Activated T-cell treated with anti-CD3 and anti-CD28 coated beads, Interleukin-2, amount 50 U/mL, for 72 hours (primary cell): Measurements from ENCODE around the gene FGA. TPM values are rescaled to one million over a fixed set of nuclear protein-coding genes. Genes with fewer than 3 reads are reported as not detected.
"Not testable (repeated sequence)": the region's sequence is repeated elsewhere in the genome, so short reads cannot be mapped to it uniquely, and the experiment has no call there.

Source experiments
- ATAC-seq, 2 donors: fragments of 150-1000 bp; cut with Tn5 transposase; replicated peaks in 1 of 2; 2 replicates each; pipeline ENCODE4 v1.10.0; 2021; ENCODE audit warnings: moderate library complexity in 2 of 2, mild to moderate bottlenecking in 1 of 2
- DNase-seq, 2 donors: peaks; one replicate each; pipeline ENCODE4 v3.0.0; 2021 to 2022; ENCODE audit warnings: mixed read lengths in 1 of 2
- H3K27ac Mint-ChIP-seq: one replicate; pipeline ENCODE4 v1.8.0; 2022; ENCODE audit warnings: mild to moderate bottlenecking, moderate library complexity, mixed read lengths
- H3K27me3 Mint-ChIP-seq: one replicate; pipeline ENCODE4 v1.8.0; 2022; ENCODE audit warnings: low read depth, mixed read lengths
- H3K36me3 Mint-ChIP-seq, 2 donors: one replicate each; pipeline ENCODE4 v1.8.0; 2022; ENCODE audit warnings: mixed read lengths in 2 of 2, mild to moderate bottlenecking in 1 of 2; ENCODE audit not compliant: insufficient read depth in 2 of 2
- H3K4me1 Mint-ChIP-seq: one replicate; pipeline ENCODE4 v1.8.0; 2022; ENCODE audit warnings: low read depth, mixed read lengths
- H3K4me3 Mint-ChIP-seq, 2 donors: one replicate each; pipeline ENCODE4 v1.8.0; 2022; ENCODE audit warnings: mild to moderate bottlenecking in 2 of 2, mixed read lengths in 2 of 2, moderate library complexity in 2 of 2
- H3K9me3 Mint-ChIP-seq, 2 donors: one replicate each; pipeline ENCODE4 v1.8.0; 2022; ENCODE audit warnings: mixed read lengths in 2 of 2
- total RNA-seq, 2 donors: library from RNA; stranded (reverse); gene quantifications; one replicate each; pipeline ENCODE4 v1.2.3, GENCODE V29; 2022

Gene FGA
- total RNA-seq, 2 donors from 2014 or later = not detected

DNA sequence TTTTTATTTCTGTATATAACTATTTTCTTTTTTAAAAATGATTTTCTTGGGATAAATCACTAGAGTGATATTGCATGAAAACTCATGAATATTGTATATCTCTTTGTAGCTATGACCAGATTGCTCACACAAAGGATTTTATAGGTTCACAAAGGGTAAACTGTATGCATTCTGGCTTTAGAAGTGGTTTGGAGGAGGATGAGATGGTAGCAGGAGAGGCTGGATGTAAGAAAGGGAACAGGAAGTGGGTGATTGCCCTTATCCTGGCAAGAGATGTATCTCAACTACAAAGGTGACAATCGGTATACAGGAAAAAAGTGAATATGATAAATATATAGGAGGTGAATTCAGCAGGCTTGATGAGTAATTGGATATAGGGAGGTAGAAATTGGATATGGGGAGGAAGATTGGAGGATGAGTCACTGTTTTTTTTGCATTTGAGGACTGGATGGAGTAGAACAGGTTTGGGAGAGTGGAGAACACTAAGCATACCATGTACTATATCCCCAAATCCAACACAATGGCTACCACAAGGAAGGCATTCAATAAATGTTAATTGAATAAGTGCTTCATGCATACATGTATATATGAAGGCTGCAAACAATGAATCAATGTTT, 12.0 kb upstream of the FGA start:
- Mint-ChIP-seq H3K9me3 (no peaks in the 10 kb centered on the region), H3K4me3 (no peak overlapping the region), H3K27ac (no peak overlapping the region), H3K36me3 (no peaks in the 10 kb centered on the region), H3K27me3 (peaks cover 30% of the 10 kb centered on the region), H3K4me1 (no peaks in the 10 kb centered on the region)
- DNase-seq (no peak), ATAC-seq (no peak)

DNA sequence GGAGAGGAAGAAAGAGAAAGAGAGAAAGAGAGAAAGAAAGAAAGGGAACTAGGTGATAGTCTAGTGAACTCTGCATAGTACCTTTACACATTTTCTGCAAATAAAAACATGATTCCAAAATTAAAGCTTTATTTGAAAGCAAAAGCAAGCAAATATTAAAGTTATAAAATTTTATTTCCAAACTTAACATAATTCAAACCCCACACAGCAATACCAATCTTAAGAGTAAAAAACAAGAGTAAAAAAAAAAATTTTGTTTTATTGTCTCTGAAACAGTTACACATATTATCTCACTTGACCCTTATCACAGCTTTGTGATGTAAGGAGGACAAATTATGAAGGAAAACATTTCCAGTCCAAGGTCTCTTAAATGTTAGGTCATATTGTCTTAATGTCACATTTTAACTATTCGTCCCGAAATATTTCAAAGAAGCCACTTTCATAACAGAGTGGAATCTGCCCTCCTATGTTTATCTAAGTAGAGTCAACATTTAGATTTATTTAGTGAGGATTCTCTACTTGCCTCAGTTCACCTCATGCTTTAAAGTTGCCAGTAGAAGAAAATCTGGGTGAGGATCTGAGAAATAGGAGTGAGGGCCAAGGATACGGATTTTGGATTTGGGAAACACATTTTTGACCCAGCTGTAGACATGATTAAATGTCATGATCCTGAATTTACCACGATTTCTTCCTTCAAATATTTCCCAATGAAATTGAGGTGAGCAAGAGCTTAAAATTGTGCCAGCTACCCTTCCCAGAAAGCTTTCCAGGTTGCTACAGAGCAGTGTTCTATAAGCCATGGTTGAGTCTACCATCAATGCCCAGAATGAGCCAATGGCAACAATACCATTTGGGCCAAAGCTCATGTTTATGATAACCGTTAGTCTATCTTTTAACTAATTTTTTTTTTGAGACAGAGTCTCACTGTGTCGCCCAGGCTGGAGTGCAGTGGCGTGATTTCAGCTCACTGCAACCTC, 7.5 kb upstream of the FGA start:
- ATAC-seq = no peak
- Mint-ChIP-seq H3K4me1 (no peaks in the 10 kb centered on the region), H3K27me3 (peaks cover 30% of the 10 kb centered on the region), H3K27ac (no peak overlapping the region), H3K4me3 (no peak overlapping the region), H3K9me3 (no peaks in the 10 kb centered on the region), H3K36me3 (no peaks in the 10 kb centered on the region)
- DNase-seq = no peak

DNA sequence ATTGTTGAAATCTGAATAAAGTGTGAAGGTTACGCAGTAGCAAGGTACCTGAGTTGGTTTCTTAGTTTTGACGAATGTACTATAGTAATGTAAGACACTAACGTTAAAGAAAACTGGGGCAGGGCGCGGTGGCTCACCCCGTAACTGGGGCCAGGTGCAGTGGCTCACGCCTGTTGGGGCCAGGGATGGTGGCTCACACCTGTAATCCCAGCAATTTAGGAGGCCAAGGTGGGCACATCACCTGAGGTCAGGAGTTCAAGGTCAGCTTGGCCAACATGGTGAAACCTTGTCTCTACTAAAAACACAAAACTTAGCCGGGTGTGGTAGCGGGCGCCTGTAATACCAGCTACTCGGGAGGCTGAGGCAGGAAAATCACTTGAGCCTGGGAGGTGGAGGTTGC, 6.7 kb upstream of the FGA start:
- not testable (repeated sequence) for H3K36me3 Mint-ChIP-seq, H3K4me3 Mint-ChIP-seq, DNase-seq, H3K9me3 Mint-ChIP-seq, ATAC-seq, H3K4me1 Mint-ChIP-seq, H3K27ac Mint-ChIP-seq
- H3K27me3 Mint-ChIP-seq = peaks cover 22% of the 10 kb centered on the region

DNA sequence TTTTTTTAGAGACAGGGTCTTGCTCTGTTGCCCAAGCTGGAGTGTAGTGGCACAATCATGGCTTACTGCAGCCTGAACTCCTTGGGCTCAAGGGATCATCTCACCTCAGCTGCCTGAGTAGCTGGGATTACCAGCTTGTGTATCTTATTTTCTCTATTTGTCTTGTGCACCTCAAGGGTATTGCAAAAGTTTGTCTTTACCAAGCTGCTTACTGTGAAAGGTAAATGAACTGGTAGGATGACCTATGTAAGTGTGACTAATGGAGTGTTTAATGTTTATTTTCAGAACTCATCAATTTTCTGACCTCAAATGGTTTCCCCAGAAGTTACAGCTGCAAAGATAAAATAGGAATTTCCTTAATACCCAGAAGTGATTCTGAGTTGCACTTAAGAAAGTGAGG, 5.3 kb upstream of the FGA start:
- Mint-ChIP-seq H3K36me3 (no peaks in the 10 kb centered on the region), H3K4me3 (no peak overlapping the region), H3K4me1 (no peaks in the 10 kb centered on the region), H3K9me3 (no peaks in the 10 kb centered on the region), H3K27ac (no peak overlapping the region), H3K27me3 (peaks cover 14% of the 10 kb centered on the region)
- ATAC-seq (no peak), DNase-seq (no peak)

DNA sequence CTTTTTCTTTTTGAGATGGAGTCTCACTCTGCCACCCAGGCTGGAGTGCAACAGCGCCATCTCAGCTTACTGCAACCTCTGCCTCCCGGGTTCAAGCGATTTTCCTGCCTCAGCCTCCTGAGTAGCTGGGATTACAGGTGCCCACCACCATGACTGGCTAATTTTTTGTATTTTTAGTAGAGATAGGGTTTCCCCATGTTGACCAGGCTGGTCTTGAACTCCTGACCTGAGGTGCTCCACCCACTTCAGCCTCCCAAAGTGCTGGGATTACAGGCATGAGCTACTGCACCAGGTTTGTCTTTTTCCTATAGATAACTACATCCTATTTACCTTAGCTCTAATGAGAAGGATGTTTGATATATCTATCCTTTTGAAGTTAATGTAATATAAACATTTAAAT, 3.8 kb upstream of the FGA start:
- not testable (repeated sequence) for DNase-seq, H3K27ac Mint-ChIP-seq, H3K4me3 Mint-ChIP-seq, ATAC-seq, H3K4me1 Mint-ChIP-seq, H3K36me3 Mint-ChIP-seq, H3K9me3 Mint-ChIP-seq
- H3K27me3 Mint-ChIP-seq = peaks cover 23% of the 10 kb centered on the region

DNA sequence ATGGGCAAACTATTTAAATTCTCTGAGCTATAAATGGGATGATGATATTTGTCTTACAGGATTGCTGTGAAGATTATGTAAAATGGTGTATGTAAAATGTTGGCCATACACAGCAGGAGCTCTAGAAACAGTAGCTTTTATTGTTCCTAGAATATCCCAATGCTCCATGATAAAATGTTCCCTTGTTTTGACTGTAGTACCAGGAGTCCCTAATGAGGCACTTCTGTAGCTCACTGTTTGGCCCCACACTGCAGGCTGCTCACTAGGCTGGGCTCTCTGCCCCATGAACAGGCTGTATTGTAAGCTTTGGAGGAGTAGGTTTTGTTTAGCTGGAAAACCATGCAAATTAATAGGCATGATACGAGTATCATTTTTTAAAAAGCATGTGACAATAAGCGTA, 3.3 kb upstream of the FGA start:
- no peaks in the 10 kb centered on the region for H3K36me3 Mint-ChIP-seq
- no peaks in the 10 kb centered on the region for H3K4me1 Mint-ChIP-seq
- H3K4me3 Mint-ChIP-seq = no peak overlapping the region
- H3K27ac Mint-ChIP-seq = no peak overlapping the region
- ATAC-seq (no peak), DNase-seq (no peak)
- no peaks in the 10 kb centered on the region for H3K9me3 Mint-ChIP-seq
- H3K27me3 Mint-ChIP-seq = peaks cover 25% of the 10 kb centered on the region

DNA sequence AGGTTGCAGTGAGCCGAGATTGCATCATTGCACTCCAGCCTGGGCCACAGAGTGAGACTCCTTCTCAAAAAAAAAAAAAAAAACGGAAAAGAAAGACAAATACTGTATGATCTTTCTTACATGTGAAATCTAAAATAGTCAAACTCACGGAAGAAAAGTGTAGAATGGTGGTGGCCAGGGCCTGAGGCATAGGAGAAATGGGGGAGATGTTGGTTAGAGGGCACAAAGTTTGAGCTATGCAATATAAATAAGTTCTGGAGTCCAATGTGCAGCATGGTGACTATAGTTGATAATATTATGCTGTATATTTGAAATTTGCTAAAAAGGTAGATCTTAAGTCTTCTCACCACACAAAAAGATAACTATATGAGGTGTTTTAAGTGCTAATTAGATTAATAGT, 1.3 kb upstream of the FGA start:
- Mint-ChIP-seq H3K4me1 (no peaks in the 10 kb centered on the region), H3K27ac (no peak overlapping the region), H3K27me3 (peaks cover 18% of the 10 kb centered on the region), H3K36me3 (no peaks in the 10 kb centered on the region), H3K4me3 (no peak overlapping the region), H3K9me3 (no peaks in the 10 kb centered on the region)
- no peak for DNase-seq
- ATAC-seq = no peak

DNA sequence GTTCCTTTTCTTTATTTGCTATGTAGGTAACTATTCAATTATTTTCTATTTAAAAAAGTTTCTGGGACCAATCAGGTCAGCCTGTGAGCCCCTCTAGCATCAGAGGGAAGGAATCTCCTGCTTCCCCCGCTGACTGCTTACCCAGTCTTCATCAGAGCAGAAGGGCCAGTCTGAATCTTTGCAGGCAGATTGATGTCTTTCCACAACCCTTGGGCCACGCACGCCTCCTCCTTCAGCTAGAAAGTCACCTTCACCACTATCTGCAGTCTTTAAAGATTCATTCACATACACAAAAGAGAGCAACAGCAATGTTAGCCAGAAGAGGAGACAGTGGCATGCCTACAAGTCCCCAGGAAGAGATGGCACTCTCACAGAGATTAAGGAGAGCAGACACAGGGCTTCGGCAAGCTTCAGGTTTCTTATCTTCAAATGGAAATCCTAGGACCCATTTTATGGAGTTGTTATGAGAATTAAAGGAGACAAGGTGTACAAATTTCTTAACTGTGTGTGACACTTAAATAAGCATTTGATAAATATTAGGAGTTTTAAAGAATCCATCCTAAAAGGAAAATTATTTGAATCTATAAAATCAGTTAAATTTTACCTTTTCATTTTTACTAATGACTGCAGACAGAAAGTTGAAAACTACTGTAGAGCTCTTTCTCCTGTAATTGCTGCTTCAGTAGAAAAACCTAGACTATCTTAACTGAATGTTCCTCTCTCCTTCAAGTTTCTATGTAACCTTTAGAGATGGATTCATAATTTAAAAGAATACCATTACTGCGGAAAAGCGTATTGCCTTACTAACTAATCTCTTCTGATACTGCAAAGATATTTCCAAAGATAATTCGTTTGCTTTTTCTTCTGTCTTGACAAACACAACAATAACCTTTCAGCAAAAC, 995 bp downstream of the FGA start:
- Mint-ChIP-seq H3K27me3 (peaks cover 15% of the 10 kb centered on the region), H3K27ac (no peak overlapping the region), H3K36me3 (no peaks in the 10 kb centered on the region), H3K4me1 (no peaks in the 10 kb centered on the region), H3K9me3 (no peaks in the 10 kb centered on the region), H3K4me3 (no peak overlapping the region)
- ATAC-seq (no peak), DNase-seq (no peak)

DNA sequence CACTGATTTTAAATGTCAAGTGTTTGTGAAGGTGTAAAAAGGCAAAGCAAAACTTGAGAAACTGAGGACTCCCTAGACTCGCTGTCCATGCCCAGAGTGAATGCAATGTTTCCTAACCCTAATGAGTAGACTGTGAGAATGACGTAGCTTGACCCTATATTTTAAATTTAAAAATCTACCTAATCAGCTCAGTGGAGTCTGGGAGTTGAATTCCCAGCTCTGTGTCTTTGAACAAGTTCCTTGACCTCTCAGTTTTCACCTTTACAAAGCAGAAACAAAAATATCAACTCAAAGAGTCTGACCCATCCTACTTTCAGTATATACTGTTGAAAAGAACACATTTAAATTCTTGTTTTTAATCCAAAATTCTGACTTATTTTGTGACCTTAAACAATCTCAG, 2.3 kb downstream of the FGA start:
- no peaks in the 10 kb centered on the region for H3K36me3 Mint-ChIP-seq
- ATAC-seq (no peak), DNase-seq (no peak)
- H3K9me3 Mint-ChIP-seq = no peaks in the 10 kb centered on the region
- H3K4me1 Mint-ChIP-seq = no peaks in the 10 kb centered on the region
- H3K4me3 Mint-ChIP-seq = no peak overlapping the region
- H3K27me3 Mint-ChIP-seq = peaks cover 15% of the 10 kb centered on the region
- H3K27ac Mint-ChIP-seq = no peak overlapping the region

DNA sequence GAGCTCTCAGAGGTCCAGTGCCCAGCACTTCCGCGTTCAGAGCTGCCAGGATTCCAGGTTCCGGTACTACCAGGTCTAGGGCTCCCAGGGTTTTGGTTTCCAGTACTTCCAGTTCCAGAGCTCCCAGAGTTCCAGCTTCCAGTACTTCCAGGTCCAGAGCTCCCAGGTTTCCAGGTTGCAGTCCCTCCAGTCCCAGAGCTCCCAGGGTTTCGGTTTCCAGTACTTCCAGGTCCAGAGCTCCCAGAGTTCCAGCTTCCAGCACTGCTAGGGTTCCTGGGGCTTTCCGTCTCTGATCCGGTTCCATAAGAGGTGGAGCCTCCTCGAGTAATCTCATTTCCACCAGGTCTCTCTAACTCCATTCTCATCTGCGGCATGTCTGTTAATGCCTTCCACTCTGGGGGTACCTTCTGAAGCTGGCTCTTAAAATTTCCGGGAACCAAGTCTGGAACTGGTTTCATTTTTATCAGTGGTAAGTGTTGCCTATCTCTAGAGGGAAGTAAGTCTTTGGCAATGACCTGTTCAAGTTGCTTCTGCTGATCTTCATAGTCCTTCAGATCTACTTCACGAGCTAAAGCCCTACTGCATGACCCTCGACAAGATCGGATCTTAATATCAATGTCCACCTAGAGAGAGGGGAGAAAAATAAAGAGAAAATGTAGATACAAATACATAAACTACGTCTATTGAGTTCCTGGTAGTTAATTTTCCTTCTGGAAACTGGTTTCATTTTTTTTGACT, 4.1 kb downstream of the FGA start:
- Mint-ChIP-seq H3K27me3 (peaks cover 15% of the 10 kb centered on the region), H3K4me3 (no peak overlapping the region), H3K27ac (no peak overlapping the region), H3K36me3 (no peaks in the 10 kb centered on the region), H3K4me1 (no peaks in the 10 kb centered on the region), H3K9me3 (no peaks in the 10 kb centered on the region)
- no peak for DNase-seq
- ATAC-seq = no peak

DNA sequence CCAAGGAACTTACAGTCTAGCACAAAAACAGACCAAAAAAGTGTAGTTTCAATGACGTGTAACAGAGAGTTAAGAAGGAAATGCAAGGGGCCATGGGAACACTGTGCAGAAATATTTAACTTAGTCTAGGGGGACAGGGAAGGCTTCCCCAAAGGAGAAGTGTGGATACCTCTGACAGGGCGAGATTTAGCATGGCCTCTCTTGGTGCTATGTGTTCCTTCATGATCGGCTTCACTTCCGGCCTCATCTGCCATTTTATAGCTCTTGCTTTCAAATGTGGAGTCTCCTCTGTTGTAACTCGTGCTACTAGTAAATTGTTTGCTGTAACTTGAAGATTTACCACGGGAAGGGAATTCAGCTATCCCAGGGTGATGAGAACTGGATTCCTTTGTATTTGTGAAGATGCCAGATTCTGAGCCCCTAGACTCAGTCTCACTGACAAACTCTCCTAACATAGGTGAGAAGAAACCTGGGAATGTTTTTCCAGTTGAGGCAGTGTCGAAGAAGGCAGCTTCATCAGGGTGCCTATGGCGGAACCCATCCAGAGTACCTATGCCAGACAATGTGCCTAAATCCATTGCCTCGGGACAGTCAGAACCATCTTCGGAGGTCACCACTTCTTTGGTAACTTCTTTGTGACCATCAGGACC, 5.0 kb downstream of the FGA start:
- Mint-ChIP-seq H3K4me1 (no peaks in the 10 kb centered on the region), H3K4me3 (no peak overlapping the region), H3K9me3 (no peaks in the 10 kb centered on the region), H3K27me3 (peaks cover 13% of the 10 kb centered on the region), H3K36me3 (no peaks in the 10 kb centered on the region), H3K27ac (no peak overlapping the region)
- ATAC-seq (no peak), DNase-seq (no peak)

DNA sequence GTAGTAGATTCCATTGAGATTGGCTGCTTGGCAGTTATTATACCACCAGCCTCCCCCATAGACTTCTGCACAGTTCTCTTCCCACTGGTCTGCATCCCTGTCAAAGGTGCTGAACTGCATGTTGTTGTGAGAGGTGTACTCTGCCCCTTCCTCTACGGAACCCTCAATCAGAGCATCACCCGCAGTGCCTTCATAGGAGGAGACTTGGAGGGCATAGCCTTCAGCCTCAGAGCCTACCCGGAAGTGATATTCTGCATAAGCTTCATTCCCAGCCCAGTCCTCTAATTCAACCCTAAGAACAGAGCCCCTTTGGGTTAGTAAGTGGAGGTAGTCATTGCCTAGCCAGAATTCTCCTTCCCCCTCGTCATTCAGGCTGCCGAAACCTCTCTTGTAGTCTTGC, 6.3 kb downstream of the FGA start:
- H3K4me3 Mint-ChIP-seq = no peak overlapping the region
- DNase-seq = no peak

More for the DNA sequence above, 6.3 kb downstream of the FGA start:
- H3K27ac Mint-ChIP-seq = no peak overlapping the region
- H3K36me3 Mint-ChIP-seq = no peaks in the 10 kb centered on the region
- no peaks in the 10 kb centered on the region for H3K9me3 Mint-ChIP-seq
- peaks cover 7% of the 10 kb centered on the region for H3K27me3 Mint-ChIP-seq
- no peaks in the 10 kb centered on the region for H3K4me1 Mint-ChIP-seq
- ATAC-seq = no peak
